Activated CD4-positive, alpha-beta T cell treated with anti-CD3 and anti-CD28 coated beads for 36 hours (primary cell): ENCODE data around the gene PTPN9. TPM values are rescaled to one million over a fixed set of nuclear protein-coding genes. Genes with fewer than 3 reads are reported as not detected.
"Not testable (repeated sequence)": the region's sequence is repeated elsewhere in the genome, so short reads cannot be mapped to it uniquely, and the experiment has no call there.

ENCODE experiments used
- ATAC-seq: fragments of 200-7000 bp; cut with Tn5 transposase; one replicate; pipeline ENCODE4 v1.10.0; 2021; ENCODE audit warnings: mild to moderate bottlenecking, moderate library complexity
- CTCF ChIA-PET: fragments of 350-600 bp; sonication (Branson Sonifier 250); formaldehyde crosslinking; loops from one replicate; lab custom pipeline; 2021; ENCODE audit warnings: antibody characterized with exemption; lab: Charles Lee
- POLR2A ChIA-PET: fragments of 350-600 bp; sonication (Branson Sonifier 250); formaldehyde crosslinking; loops from one replicate; lab custom pipeline; 2021; ENCODE audit warnings: antibody characterized with exemption, inconsistent platforms; lab: Charles Lee
- DNase-seq: peaks from one replicate; pipeline ENCODE4 v3.0.0-alpha.2; 2020
- H3K27ac Mint-ChIP-seq: one replicate; pipeline ENCODE4 v1.8.0; 2021; ENCODE audit warnings: mixed read lengths
- H3K27me3 Mint-ChIP-seq: one replicate; pipeline ENCODE4 v1.8.0; 2021; ENCODE audit warnings: mixed read lengths
- H3K36me3 Mint-ChIP-seq: one replicate; pipeline ENCODE4 v1.8.0; 2021; ENCODE audit warnings: low read depth, mixed read lengths
- H3K4me1 Mint-ChIP-seq: one replicate; pipeline ENCODE4 v1.8.0; 2021; ENCODE audit warnings: mixed read lengths
- H3K4me3 Mint-ChIP-seq: one replicate; pipeline ENCODE4 v1.8.0; 2021; ENCODE audit warnings: mild to moderate bottlenecking, moderate library complexity, mixed read lengths
- H3K9me3 Mint-ChIP-seq: one replicate; pipeline ENCODE4 v1.8.0; 2021; ENCODE audit warnings: low read depth, mixed read lengths
- intact Hi-C, 2 experiments: fragments of 100-400 bp; cut with DNase I in 1 of 2; cut with micrococcal nuclease in 1 of 2; formaldehyde crosslinking; loops; one replicate each; pipeline versions ENCODE4 v1.14.2 to v1.15.1; 2022 to 2024; cut with DNase I, micrococcal nuclease
- total RNA-seq, 2 experiments: library from RNA; stranded (reverse); gene quantifications; one replicate each; pipeline ENCODE4 v1.2.3, GENCODE V29; 2021

The PTPN9 gene
- total RNA-seq, 2 experiments from 2014 or later = 15.0 to 16.5 TPM

DNA sequence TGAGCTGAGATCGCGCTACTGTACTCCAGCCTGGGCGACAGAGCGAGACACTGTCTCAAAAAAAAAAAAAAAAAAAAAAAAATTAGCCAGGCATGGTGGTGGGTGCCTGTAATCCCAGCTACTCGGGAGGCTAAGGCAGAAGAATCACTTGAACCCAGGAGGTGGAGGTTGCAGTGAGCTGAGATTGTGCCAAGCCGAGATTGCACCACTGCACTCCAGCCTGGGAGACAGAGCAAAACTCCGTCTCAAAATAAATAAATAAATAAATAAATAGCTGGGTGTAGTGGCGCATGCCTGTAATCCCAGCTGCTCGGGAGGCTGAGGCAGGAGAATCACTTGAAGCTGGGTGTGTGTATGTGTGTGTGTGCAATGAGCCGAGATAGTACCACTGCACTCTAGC lies 133.8 kb downstream of the PTPN9 start:
- H3K4me3 Mint-ChIP-seq, H3K27me3 Mint-ChIP-seq, intact Hi-C loops, ATAC-seq, H3K27ac Mint-ChIP-seq, H3K9me3 Mint-ChIP-seq, DNase-seq: not testable (repeated sequence)
- peaks cover 29% of the 10 kb centered on the region for H3K36me3 Mint-ChIP-seq
- ChIA-PET POLR2A (interaction anchor here (0.7 to 2.2 kb wide), 4 partner anchors 10 to 510 kb away, joined by 3 to 20 read pairs (median 4); partner anchors contain the start of genes IMP3 and MAN2C1), CTCF (interaction anchor here (0.8 to 1.7 kb wide), 7 partner anchors 10 to 1555 kb away, joined by 3 to 8 read pairs (median 4); partner anchors contain the start of gene IMP3)
- H3K4me1 Mint-ChIP-seq = peaks cover 59% of the 10 kb centered on the region

DNA sequence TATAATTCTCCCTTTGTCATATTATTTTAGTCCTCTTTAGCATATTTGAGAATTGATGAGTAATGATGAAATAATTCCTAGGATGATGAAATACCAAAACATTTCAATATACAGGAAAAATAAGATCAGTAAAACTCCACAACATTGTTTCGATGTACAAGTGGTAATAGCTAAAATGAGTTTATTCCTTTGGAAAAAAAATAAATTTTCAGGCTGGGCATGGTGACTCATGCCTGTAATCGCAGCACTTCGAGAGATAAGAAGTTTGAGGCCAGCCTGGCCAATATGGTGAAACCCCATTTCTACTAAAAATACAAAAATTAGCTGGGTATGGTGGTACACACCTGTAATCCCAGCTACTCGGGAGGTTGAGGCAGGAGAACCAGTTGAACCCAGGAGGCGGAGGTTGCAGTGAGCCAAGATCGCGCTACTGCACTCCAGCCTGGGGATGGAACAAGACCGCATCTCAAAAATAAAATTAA lies 135.1 kb downstream of the PTPN9 start:
- H3K9me3 Mint-ChIP-seq, H3K4me3 Mint-ChIP-seq, DNase-seq, H3K27me3 Mint-ChIP-seq, POLR2A ChIA-PET, ATAC-seq, intact Hi-C loops: not testable (repeated sequence)
- Mint-ChIP-seq H3K4me1 (peaks cover 54% of the 10 kb centered on the region), H3K27ac (peak overlapping the region; percentile 77), H3K36me3 (peaks cover 32% of the 10 kb centered on the region)
- CTCF ChIA-PET = interaction anchor here (0.7 kb wide), 2 partner anchors 9 to 36 kb away, joined by 3 to 4 read pairs; no protein-coding TSS in a partner anchor

DNA sequence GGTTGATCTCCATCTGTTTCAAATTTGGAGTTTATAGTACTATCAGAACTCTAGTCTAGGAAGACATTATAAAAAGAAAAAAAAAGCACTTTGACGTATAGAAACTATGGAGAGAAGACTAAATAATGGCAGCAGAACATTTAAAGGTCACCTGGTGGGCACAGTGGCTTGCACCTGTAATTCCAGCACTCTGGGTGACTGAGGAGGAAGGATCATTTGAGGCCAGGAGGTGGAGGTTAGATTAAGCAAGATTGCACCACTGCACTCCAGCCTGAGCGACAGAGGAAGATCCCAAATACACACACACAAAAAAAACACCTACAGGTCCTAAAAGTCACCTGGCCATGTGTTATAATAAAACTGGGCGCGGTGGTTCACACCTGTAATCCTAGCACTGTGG lies 141.4 kb downstream of the PTPN9 start:
- Mint-ChIP-seq H3K27ac (peak overlapping the region; percentile 31), H3K36me3 (peaks cover 52% of the 10 kb centered on the region), H3K4me3 (no peak overlapping the region), H3K27me3 (no peaks in the 10 kb centered on the region), H3K4me1 (peaks cover 42% of the 10 kb centered on the region), H3K9me3 (no peaks in the 10 kb centered on the region)
- intact Hi-C loops = no loop called here
- ChIA-PET CTCF (no interaction called here), POLR2A (interaction anchor here (0.6 kb wide), 1 partner anchor 52 kb away, joined by 3 read pairs; no protein-coding TSS in a partner anchor)
- no peak for ATAC-seq
- DNase-seq = no peak

DNA sequence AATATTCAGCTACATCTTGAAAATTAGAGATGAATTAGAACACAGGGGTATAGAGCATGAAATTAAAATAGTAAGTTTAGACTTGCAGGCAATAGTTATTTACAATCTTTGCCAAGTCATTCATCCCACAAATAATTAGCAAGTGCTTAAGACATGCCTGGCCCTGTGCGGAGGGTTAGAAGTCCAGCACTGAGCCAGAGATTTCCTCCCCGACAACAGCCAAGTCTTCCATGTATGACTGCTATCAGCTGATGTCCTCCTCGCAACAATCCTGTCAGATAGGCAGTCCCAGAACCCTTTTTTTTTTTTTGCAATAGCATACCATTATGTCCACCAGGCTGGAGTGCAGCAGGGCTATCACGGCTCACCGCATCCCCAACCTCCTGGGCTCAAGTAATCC lies 142.2 kb downstream of the PTPN9 start:
- Mint-ChIP-seq H3K27me3 (no peaks in the 10 kb centered on the region), H3K27ac (no peak overlapping the region), H3K4me3 (no peak overlapping the region), H3K4me1 (peaks cover 46% of the 10 kb centered on the region), H3K9me3 (no peaks in the 10 kb centered on the region), H3K36me3 (peaks cover 49% of the 10 kb centered on the region)
- ChIA-PET POLR2A (interaction anchor here (0.6 kb wide), 3 partner anchors 49 to 181 kb away, joined by 3 to 8 read pairs (median 3); no protein-coding TSS in a partner anchor), CTCF (interaction anchor here (0.6 to 2.9 kb wide), 2 partner anchors 9 to 80 kb away, joined by 4 to 8 read pairs; no protein-coding TSS in a partner anchor)
- intact Hi-C loops = no loop called here
- ATAC-seq (no peak), DNase-seq (no peak)

DNA sequence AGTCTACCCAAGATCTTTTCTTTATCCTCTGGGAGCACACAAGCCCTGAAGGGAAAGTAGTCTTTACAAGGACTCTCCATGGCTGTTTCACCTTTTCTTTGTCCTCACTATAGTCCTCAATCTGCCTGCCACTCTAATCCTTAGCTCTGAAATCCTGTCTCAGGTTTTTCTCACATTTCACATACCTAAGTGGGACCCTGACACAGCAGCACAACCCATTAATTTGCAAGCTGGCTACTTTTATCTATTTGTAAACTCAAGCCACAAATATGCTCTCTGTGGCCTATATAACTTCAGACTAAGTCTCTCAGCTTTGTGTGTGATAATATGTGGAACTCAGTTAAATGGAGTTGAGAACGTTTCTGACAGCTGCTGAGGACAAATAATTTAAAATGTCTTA lies 147.4 kb downstream of the PTPN9 start:
- POLR2A ChIA-PET = interaction anchor here (0.9 kb wide), 1 partner anchor 9 kb away, joined by 3 read pairs; no protein-coding TSS in a partner anchor
- CTCF ChIA-PET = interaction anchor here (0.5 to 1.8 kb wide), 7 partner anchors 9 to 254 kb away, joined by 3 to 5 read pairs (median 4); no protein-coding TSS in a partner anchor
- Mint-ChIP-seq H3K9me3 (no peaks in the 10 kb centered on the region), H3K36me3 (peaks cover 39% of the 10 kb centered on the region), H3K27me3 (no peaks in the 10 kb centered on the region), H3K27ac (peak overlapping the region; percentile 31), H3K4me1 (peaks cover 37% of the 10 kb centered on the region), H3K4me3 (no peak overlapping the region)
- ATAC-seq = no peak
- no peak for DNase-seq
- intact Hi-C loops = no loop called here

DNA sequence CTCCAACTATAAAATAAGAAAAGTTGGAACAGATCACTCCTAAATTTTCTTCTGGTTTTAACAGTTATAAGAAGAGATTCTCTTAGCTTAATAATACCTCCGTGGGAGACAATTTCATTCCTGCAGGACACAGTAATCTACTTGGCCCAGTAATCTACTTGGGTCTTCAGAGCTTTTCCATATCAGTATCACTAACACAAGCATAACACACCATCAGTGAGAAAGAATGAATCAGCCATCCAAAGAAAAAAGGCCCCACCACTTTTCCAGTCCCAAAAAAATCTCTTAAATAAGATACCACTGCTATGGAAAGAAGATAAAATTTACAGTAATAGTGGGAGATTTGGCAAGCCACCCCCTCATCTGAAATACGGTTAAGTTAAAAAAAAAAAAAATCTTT lies 147.8 kb downstream of the PTPN9 start:
- H3K27ac Mint-ChIP-seq = peak overlapping the region; percentile 31
- H3K36me3 Mint-ChIP-seq = peaks cover 40% of the 10 kb centered on the region
- H3K27me3 Mint-ChIP-seq = no peaks in the 10 kb centered on the region
- ChIA-PET CTCF (interaction anchor here (0.5 to 1.8 kb wide), 7 partner anchors 10 to 255 kb away, joined by 3 to 5 read pairs (median 3); no protein-coding TSS in a partner anchor), POLR2A (interaction anchor here (0.9 kb wide), 1 partner anchor 8 kb away, joined by 3 read pairs; no protein-coding TSS in a partner anchor)
- peaks cover 38% of the 10 kb centered on the region for H3K4me1 Mint-ChIP-seq
- DNase-seq (no peak), ATAC-seq (no peak)
- intact Hi-C loops = no loop called here
- H3K4me3 Mint-ChIP-seq = no peak overlapping the region
- H3K9me3 Mint-ChIP-seq = no peaks in the 10 kb centered on the region

DNA sequence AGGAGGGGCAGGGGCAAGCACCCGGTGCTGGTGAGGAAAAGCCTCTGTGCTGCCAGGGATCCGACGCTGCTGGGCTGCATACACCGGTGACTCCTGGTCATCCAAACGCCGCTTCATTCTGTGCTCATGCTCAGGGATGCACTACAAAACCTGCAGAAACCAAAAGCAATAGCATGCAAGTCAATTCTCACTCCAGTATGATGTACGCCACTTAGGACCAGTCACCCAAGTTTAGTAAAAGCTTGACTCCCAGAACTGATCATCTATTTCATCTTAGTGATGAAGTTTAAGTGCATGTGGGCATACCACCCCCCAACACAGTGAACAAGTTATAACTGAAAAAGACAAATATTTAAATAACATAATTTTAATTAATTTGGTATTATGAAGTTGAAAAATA lies 148.9 kb downstream of the PTPN9 start:
- CTCF ChIA-PET = no interaction called here
- Mint-ChIP-seq H3K27ac (peak overlapping the region; percentile 15), H3K36me3 (peaks cover 38% of the 10 kb centered on the region), H3K4me1 (peaks cover 42% of the 10 kb centered on the region), H3K9me3 (no peaks in the 10 kb centered on the region), H3K4me3 (no peak overlapping the region), H3K27me3 (no peaks in the 10 kb centered on the region)
- intact Hi-C loops = no loop called here
- DNase-seq (no peak), ATAC-seq (peak; percentile 55)
- POLR2A ChIA-PET = no interaction called here

DNA sequence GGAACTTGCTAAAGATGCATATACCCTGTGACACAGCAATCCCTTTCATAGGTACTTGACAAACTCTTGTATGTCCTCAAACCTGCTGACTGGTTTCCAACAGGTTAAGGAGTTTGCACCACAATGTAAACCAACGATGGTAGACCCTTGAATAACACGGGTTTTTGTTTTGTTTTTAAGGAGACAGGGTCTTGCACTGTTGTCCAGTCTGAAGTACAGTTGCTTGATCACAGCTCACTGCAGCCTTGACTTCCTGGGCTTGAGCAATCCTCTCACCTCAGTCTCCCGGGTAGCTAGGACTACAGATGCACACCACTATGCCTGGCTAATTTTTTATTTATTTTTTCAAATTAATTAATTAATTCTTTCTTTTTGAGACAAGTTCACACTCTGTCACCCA lies 151.0 kb downstream of the PTPN9 start:
- no peak overlapping the region for H3K27ac Mint-ChIP-seq
- no peak overlapping the region for H3K4me3 Mint-ChIP-seq
- H3K4me1 Mint-ChIP-seq = peaks cover 33% of the 10 kb centered on the region
- POLR2A ChIA-PET = no interaction called here
- DNase-seq = no peak
- intact Hi-C loops = no loop called here
- CTCF ChIA-PET = no interaction called here
- H3K9me3 Mint-ChIP-seq = no peaks in the 10 kb centered on the region
- H3K27me3 Mint-ChIP-seq = no peaks in the 10 kb centered on the region
- ATAC-seq = no peak
- peaks cover 28% of the 10 kb centered on the region for H3K36me3 Mint-ChIP-seq

DNA sequence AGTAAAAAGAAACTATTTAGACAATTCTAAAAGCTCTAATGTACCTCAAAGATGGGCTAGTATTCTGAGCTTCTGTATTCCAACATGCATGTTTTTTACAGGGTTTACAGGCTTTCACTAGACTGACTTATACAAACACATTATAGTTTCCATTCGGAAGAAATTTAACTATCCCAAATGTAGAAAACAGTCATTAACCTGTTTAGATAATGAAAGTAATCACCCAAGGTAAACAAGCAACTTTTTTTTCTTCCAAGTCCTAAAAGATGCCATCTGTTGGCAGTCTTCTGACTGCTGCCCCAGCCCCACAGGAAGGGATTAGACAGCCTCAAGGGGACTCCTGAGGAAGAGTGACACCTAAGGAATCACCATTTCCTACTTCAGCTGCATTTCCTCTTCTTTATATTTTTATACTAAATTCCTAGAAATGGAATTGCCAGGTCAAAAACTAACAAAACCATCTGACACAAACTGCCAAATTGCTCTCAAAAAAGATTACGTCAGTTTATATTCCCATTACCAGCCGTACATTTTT lies 153.1 kb downstream of the PTPN9 start:
- ATAC-seq (no peak), DNase-seq (no peak)
- Mint-ChIP-seq H3K4me3 (no peak overlapping the region), H3K36me3 (peaks cover 39% of the 10 kb centered on the region), H3K27ac (no peak overlapping the region), H3K9me3 (no peaks in the 10 kb centered on the region), H3K27me3 (no peaks in the 10 kb centered on the region), H3K4me1 (peaks cover 17% of the 10 kb centered on the region)
- intact Hi-C loops = no loop called here
- ChIA-PET CTCF (interaction anchor here (0.6 kb wide), 1 partner anchor 458 kb away, joined by 3 read pairs; no protein-coding TSS in a partner anchor), POLR2A (interaction anchor here (0.6 kb wide), 1 partner anchor 1783 kb away, joined by 3 read pairs; no protein-coding TSS in a partner anchor)

DNA sequence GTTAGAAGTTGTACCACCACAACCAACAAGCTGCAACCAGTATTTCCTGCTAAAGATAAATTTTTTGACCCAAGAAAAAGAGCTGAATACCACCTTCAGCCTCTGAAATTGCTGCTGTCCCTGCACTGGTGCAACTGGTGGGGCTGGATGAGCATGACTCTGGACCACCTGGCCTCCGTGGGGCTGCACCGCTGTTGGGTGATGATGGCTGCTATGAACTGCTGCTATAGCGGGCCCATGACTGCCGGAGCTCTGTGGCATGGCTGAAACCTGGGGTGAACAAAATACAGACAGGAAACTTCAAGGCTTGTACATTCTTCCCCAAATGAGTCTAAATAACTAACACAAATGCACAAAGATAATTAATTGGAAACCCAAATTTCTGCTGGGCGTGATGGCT lies 156.6 kb downstream of the PTPN9 start:
- Mint-ChIP-seq H3K27me3 (no peaks in the 10 kb centered on the region), H3K4me3 (no peak overlapping the region), H3K36me3 (peaks cover 32% of the 10 kb centered on the region), H3K27ac (peak overlapping the region; percentile 31), H3K4me1 (peaks cover 12% of the 10 kb centered on the region), H3K9me3 (no peaks in the 10 kb centered on the region)
- no peak for DNase-seq
- intact Hi-C loops = no loop called here
- ATAC-seq = no peak
- ChIA-PET CTCF (interaction anchor here (1.3 to 1.4 kb wide), 2 partner anchors 20 to 52 kb away, joined by 3 read pairs; no protein-coding TSS in a partner anchor), POLR2A (interaction anchor here (0.6 to 0.9 kb wide), 2 partner anchors 9 to 225 kb away, joined by 3 read pairs; partner anchors contain the start of gene SNX33)

DNA sequence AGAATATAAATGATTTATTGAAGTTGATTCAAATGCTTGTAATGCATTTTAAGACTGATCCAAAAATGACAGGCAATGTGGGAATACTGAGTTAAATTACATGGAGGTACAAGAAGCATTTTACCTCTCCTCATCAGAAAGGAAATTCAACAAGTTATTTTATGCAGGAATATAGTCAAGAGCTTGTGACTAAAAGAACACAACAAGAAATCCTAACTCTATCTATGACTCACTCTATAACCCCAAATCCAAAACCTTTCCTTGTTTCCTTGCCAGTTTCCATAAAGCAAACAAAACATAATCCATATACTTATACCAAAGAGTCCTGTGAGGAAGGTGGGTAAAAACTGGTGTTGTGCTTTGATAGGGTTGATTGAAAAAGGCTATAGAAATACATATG lies 158.4 kb downstream of the PTPN9 start:
- ChIA-PET CTCF (interaction anchor here (1.0 kb wide), 1 partner anchor 11 kb away, joined by 4 read pairs; no protein-coding TSS in a partner anchor), POLR2A (no interaction called here)
- ATAC-seq (no peak), DNase-seq (no peak)
- H3K4me3 Mint-ChIP-seq = no peak overlapping the region
- no peak overlapping the region for H3K27ac Mint-ChIP-seq
- H3K4me1 Mint-ChIP-seq = peaks cover 15% of the 10 kb centered on the region
- H3K9me3 Mint-ChIP-seq = no peaks in the 10 kb centered on the region
- H3K27me3 Mint-ChIP-seq = no peaks in the 10 kb centered on the region
- H3K36me3 Mint-ChIP-seq = peaks cover 32% of the 10 kb centered on the region
- intact Hi-C loops = no loop called here
